ENCODE data around the gene INPP4B. TPM values are rescaled to one million over a fixed set of nuclear protein-coding genes. Genes with fewer than 3 reads are reported as not detected.

Gene INPP4B
- total and polyA plus RNA-seq, 2 donors from 2014 or later = 2.6 to 18.9 TPM

DNA sequence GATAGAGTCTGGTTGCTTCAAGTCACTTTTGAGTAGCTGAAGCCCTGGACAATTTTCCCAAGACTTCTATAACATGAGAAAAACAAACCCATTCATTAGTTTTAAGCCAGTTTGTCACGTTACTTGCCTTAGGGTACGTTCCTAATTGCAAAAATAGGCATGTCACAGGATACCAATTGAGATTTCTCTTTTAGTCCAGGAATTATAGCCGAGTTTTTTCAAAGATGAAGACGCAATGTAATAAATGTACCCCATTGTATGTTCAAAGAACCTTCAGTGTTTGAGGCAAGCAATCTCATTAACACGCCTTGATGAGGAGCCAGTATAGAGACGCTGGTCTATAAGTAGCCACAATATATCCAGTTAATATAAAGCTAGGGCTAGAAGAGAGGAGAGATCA lies 534.2 kb downstream of the INPP4B start:
- no peak overlapping the region for H3K4me3 ChIP-seq (ENCODE audit: low read length in 3 of 3)
- peaks cover 0 to 2% (median 0%) of the 10 kb centered on the region in 3 donors for H3K4me1 ChIP-seq (ENCODE audit: control insufficient read depth in 2 of 3, insufficient read depth in 2 of 3, low read depth in 1 of 3, low read length in 3 of 3)
- no peak for DNase-seq
- no peak for TF ChIP-seq CTCF (IDR thresholded peaks at IDR 0.05; ENCODE audit: borderline replicate concordance, extremely low read depth, insufficient read depth)
- intact Hi-C loops (cut with DNase I) = no loop called here
- no peaks in the 10 kb centered on the region for H3K9me3 ChIP-seq (ENCODE audit: control insufficient read depth in 2 of 3, insufficient read depth in 1 of 3, low read length in 3 of 3)
- H3K27me3 ChIP-seq (ENCODE audit: control insufficient read depth, insufficient read depth, low read length) = no peaks in the 10 kb centered on the region
- H3K27ac ChIP-seq (ENCODE audit: low read depth in 2 of 2, low read length in 2 of 2) = no peak overlapping the region
- H3K9ac ChIP-seq (ENCODE audit: low read length in 3 of 3) = no peak overlapping the region
- no peaks in the 10 kb centered on the region for H3K36me3 ChIP-seq (ENCODE audit: control insufficient read depth in 2 of 3, insufficient read depth in 3 of 3, low read length in 3 of 3)
- FAIRE-seq = no peak

DNA sequence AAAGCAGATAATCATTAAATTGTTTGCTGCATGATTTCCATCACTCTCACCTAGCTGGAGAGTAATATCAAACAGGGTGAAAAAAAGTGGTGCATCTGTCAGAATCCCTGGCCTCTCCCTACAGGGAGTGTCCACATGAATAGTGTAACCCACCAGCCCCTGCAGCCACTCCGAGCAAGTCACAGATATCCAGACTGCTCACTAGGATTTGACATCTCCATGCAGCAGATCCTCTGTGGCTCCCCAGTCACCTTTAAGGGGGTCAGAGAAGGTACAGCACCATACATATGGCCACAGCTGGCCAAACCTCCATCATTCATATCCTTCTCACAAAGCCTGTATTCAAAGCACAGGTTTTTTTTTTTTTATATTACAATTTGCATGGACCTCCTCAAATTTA lies 536.3 kb downstream of the INPP4B start:
- Histone ChIP-seq H3K4me3 (ENCODE audit: low read length in 3 of 3) (no peak overlapping the region), H3K4me1 (ENCODE audit: control insufficient read depth in 2 of 3, insufficient read depth in 2 of 3, low read depth in 1 of 3, low read length in 3 of 3) (peaks cover 0 to 2% (median 0%) of the 10 kb centered on the region in 3 donors), H3K9me3 (ENCODE audit: control insufficient read depth in 2 of 3, insufficient read depth in 1 of 3, low read length in 3 of 3) (no peaks in the 10 kb centered on the region), H3K36me3 (ENCODE audit: control insufficient read depth in 2 of 3, insufficient read depth in 3 of 3, low read length in 3 of 3) (no peaks in the 10 kb centered on the region), H3K27me3 (ENCODE audit: control insufficient read depth, insufficient read depth, low read length) (no peaks in the 10 kb centered on the region), H3K9ac (ENCODE audit: low read length in 3 of 3) (no peak overlapping the region), H3K27ac (ENCODE audit: low read depth in 2 of 2, low read length in 2 of 2) (no peak overlapping the region)
- FAIRE-seq = no peak
- TF ChIP-seq CTCF (IDR thresholded peaks at IDR 0.05; ENCODE audit: borderline replicate concordance, extremely low read depth, insufficient read depth) = no peak
- intact Hi-C loops (cut with DNase I) = no loop called here
- DNase-seq = no peak

DNA sequence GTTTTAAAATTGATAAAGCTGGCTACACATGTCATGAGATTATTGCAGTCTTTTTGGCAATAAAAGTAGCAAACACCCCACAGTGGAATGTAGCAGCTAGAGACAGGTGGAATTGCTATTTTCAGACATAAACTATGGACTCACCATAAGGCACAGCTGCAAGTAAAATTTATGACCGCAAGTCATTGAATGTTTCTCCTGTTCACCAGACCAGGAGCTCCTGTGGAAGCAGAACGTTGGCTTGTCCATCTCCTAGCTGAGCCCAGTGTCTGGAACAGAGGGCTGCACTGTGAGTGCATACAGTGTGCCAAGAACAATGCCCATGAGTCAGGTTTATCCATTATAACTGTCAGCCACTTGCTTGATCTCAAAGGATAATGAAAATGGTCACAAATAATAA lies 538.2 kb downstream of the INPP4B start:
- no peaks in the 10 kb centered on the region for H3K4me1 ChIP-seq (ENCODE audit: control insufficient read depth in 2 of 3, insufficient read depth in 2 of 3, low read depth in 1 of 3, low read length in 3 of 3)
- intact Hi-C loops (cut with DNase I) = no loop called here
- FAIRE-seq = no peak
- no peaks in the 10 kb centered on the region for H3K9me3 ChIP-seq (ENCODE audit: control insufficient read depth in 2 of 3, insufficient read depth in 1 of 3, low read length in 3 of 3)
- no peak for TF ChIP-seq CTCF (IDR thresholded peaks at IDR 0.05; ENCODE audit: borderline replicate concordance, extremely low read depth, insufficient read depth)
- H3K9ac ChIP-seq (ENCODE audit: low read length in 3 of 3) = no peak overlapping the region
- DNase-seq = peak in 2 of 5 donors; percentile 33 to 36
- no peaks in the 10 kb centered on the region for H3K36me3 ChIP-seq (ENCODE audit: control insufficient read depth in 2 of 3, insufficient read depth in 3 of 3, low read length in 3 of 3)
- H3K4me3 ChIP-seq (ENCODE audit: low read length in 3 of 3) = no peak overlapping the region
- H3K27me3 ChIP-seq (ENCODE audit: control insufficient read depth, insufficient read depth, low read length) = no peaks in the 10 kb centered on the region
- H3K27ac ChIP-seq (ENCODE audit: low read depth in 2 of 2, low read length in 2 of 2) = no peak overlapping the region

DNA sequence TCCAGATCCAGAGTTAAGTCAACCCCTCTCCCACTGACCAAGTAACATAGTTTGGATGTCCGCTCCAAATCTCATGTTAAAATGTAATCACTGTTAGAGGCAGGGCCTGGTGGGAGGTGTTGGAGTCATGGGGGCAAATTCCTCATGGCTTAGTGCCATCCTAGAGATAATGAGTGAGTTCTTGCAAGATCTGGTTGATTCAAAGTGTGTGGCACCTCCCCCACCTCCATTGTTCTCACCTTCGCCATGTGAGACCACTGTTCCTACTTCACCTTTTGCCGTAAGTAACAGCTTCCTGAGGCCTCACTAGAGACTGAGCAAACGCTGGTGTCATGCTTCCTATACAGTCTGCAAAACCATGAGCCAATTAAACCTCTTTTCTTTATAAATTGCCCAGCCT lies 548.8 kb downstream of the INPP4B start:
- Histone ChIP-seq H3K9me3 (ENCODE audit: control insufficient read depth in 2 of 3, insufficient read depth in 1 of 3, low read length in 3 of 3) (no peaks in the 10 kb centered on the region), H3K4me1 (ENCODE audit: control insufficient read depth in 2 of 3, insufficient read depth in 2 of 3, low read depth in 1 of 3, low read length in 3 of 3) (no peaks in the 10 kb centered on the region), H3K9ac (ENCODE audit: low read length in 3 of 3) (no peak overlapping the region), H3K36me3 (ENCODE audit: control insufficient read depth in 2 of 3, insufficient read depth in 3 of 3, low read length in 3 of 3) (no peaks in the 10 kb centered on the region), H3K27me3 (ENCODE audit: control insufficient read depth, insufficient read depth, low read length) (no peaks in the 10 kb centered on the region), H3K4me3 (ENCODE audit: low read length in 3 of 3) (no peak overlapping the region), H3K27ac (ENCODE audit: low read depth in 2 of 2, low read length in 2 of 2) (no peak overlapping the region)
- DNase-seq (no peak), FAIRE-seq (no peak)
- intact Hi-C loops (cut with DNase I) = no loop called here
- TF ChIP-seq CTCF (IDR thresholded peaks at IDR 0.05; ENCODE audit: borderline replicate concordance, extremely low read depth, insufficient read depth) = no peak
